Thyroid gland (tissue), 4 donors: Measurements from ENCODE around the gene NKAP. TPM values are rescaled to one million over a fixed set of nuclear protein-coding genes. Genes with fewer than 3 reads are reported as not detected.

ENCODE experiments used
- DNase-seq, 2 donors: peaks; one replicate each; pipeline ENCODE4 v3.0.0-alpha.2; 2019
- H3K27ac ChIP-seq, 3 donors: fragments of 200-600 bp; sonication (generic); 1 replicate in 2 of 3; 2 replicates in 1 of 3; pipeline ENCODE4 v1.5.1; 2016 to 2019; ENCODE audit warnings: mild to moderate bottlenecking in 1 of 3, moderate library complexity in 1 of 3
- H3K27me3 ChIP-seq: fragments of 200-600 bp; sonication (generic); one replicate; pipeline ENCODE4 v1.5.1; 2019
- H3K36me3 ChIP-seq, 2 donors: fragments of 200-600 bp; sonication (generic); one replicate each; pipeline ENCODE4 v1.5.1; 2016 to 2019
- H3K4me1 ChIP-seq, 2 donors: fragments of 200-600 bp; sonication (generic); one replicate each; pipeline ENCODE4 v1.5.1; 2017 to 2019
- H3K4me3 ChIP-seq, 3 donors: fragments of 200-600 bp; sonication (generic); replicated peaks in 1 of 3; 1 replicate in 2 of 3; 2 replicates in 1 of 3; pipeline ENCODE4 v1.5.1; 2016; ENCODE audit warnings: mild to moderate bottlenecking in 1 of 3
- H3K9me3 ChIP-seq: fragments of 200-600 bp; sonication (generic); one replicate; pipeline ENCODE4 v1.5.1; 2017
- POLR2A ChIP-seq, 2 donors: fragments of 450-650 bp; IDR thresholded peaks; one replicate each; pipeline ENCODE4 v1.6.1; 2017; ENCODE audit warnings: antibody characterized with exemption in 2 of 2, mild to moderate bottlenecking in 2 of 2, moderate library complexity in 1 of 2
- WGBS, 2 donors: methylation state at CpG; one replicate each; pipeline ENCODE4 v1.1.5; 2017; 5-methylcytosine and 5-hydroxymethylcytosine counted together
- intact Hi-C: fragments of 100-400 bp; cut with DNase I; formaldehyde crosslinking; loops from one replicate; pipeline ENCODE4 v1.15.1; 2023
- total RNA-seq, 4 donors: library from RNA; depleted of rRNA; stranded (reverse); fragments of >200 nt; gene quantifications; one replicate each; pipeline ENCODE4 v1.2.3, GENCODE V29; 2016
- TF ChIP-seq, protein P1 (sequence below), 6 experiments: fragments of 200-600 bp in 3 of 6; fragments of 450-650 bp in 3 of 6; sonication (generic) in 3 of 6; IDR thresholded peaks; one replicate each; pipeline ENCODE4 v1.5.1; 2016 to 2019; ENCODE audit warnings: antibody characterized with exemption in 6 of 6, mild to moderate bottlenecking in 2 of 6, inconsistent platforms in 1 of 6, moderate library complexity in 1 of 6

Gene NKAP
- total RNA-seq, 4 donors from 2014 or later: 5.9 to 13.7 (median 8.1) TPM

DNA sequence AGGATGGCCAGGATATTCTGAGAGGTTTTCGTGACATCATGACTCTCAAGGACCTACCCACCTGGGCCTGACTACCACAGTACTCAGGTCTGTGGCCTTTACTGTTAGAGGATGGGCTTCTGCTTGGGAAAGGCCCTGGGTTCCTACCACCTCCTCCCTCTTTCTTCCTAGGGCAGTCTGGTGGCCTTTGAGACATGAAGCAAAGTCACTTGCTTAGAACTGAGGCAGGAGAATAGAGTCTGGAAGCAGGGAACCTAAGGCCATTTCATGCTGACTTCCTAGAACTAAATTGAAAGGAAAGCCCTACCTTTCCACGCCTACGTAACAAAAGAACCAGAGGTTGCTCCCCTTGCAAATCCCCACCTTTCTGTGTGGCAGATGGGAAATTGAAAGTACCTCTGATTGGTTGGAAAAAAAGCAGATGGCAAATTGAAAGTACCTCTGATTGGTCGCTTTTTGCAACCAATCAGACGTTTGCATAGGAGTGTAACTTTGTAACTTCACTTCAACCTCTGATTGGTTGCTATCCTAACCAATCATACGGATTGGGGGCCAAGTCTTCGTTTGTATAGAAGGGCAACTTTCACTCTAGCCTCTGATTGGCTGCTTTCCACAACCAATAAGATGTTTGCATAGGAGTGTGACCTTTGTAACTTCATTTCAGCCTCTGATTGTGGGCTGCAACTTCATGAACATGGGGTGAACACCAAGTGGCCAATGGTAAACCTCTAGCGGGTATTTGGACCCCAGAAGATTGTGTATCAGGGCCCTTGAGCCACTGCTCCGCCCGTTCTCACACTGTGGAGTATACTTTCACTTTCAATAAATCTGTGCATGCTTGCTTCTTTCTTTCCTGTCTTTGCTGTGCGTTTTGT, 57.8 kb downstream of the NKAP start:
- intact Hi-C loops: no loop called here
- WGBS, 2 donors: 81 to 87% methylated on average over 10 of the region's 11 CpGs
- no peaks in the 10 kb centered on the region for H3K36me3 ChIP-seq
- TF ChIP-seq POLR2A (IDR thresholded peaks at IDR 0.05): no peak
- TF ChIP-seq, protein P1, sequence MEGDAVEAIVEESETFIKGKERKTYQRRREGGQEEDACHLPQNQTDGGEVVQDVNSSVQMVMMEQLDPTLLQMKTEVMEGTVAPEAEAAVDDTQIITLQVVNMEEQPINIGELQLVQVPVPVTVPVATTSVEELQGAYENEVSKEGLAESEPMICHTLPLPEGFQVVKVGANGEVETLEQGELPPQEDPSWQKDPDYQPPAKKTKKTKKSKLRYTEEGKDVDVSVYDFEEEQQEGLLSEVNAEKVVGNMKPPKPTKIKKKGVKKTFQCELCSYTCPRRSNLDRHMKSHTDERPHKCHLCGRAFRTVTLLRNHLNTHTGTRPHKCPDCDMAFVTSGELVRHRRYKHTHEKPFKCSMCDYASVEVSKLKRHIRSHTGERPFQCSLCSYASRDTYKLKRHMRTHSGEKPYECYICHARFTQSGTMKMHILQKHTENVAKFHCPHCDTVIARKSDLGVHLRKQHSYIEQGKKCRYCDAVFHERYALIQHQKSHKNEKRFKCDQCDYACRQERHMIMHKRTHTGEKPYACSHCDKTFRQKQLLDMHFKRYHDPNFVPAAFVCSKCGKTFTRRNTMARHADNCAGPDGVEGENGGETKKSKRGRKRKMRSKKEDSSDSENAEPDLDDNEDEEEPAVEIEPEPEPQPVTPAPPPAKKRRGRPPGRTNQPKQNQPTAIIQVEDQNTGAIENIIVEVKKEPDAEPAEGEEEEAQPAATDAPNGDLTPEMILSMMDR (IDR thresholded peaks at IDR 0.05): no peak
- no peaks in the 10 kb centered on the region for H3K4me1 ChIP-seq
- DNase-seq: no peak
- no peaks in the 10 kb centered on the region for H3K9me3 ChIP-seq
- H3K27ac ChIP-seq: no peak overlapping the region
- H3K27me3 ChIP-seq: no peaks in the 10 kb centered on the region
- no peak overlapping the region for H3K4me3 ChIP-seq

DNA sequence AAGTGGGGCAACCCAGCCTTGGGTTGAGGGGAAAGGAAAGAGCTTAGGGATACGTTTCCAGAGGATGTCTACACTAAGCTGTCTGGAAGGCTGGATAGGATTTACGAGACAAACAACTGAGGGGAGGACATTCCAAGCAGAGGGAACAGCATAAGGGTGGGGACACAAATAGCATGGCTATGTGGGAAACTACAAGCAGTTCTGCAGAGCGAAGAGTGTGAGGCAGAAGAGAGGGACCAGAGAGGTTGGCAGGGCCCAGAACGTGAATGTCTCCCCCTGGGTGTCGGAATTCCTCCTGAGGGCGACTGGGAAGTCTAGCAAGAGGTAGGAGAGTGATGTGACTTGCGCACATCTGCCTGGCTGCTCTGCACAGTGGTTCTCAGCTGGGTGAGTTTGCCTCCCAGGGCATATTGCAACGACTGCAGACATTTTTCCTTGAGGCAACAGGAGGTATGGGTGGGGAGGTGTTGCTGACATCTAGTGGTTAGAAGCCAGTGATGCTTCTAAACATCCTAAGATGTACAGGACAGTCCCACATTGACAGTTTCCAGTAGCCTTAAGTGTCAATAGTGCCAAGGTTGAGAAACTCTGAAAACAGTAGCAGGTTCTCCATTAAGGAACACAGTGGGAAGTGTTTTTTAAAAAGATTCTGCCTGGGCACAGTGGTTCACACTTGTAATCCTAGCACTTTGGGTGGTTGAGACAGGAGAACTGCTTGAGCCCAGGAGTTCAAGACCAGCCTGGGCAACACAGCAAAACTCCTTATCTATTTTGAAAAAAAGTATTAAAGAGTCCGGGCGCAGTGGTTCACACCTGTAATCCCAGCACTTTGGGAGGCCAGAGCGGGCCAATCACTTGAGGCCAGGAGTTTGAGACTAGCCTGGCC, 62.8 kb downstream of the NKAP start:
- Histone ChIP-seq H3K36me3 (no peaks in the 10 kb centered on the region), H3K27ac (no peak overlapping the region), H3K4me3 (no peak overlapping the region), H3K9me3 (no peaks in the 10 kb centered on the region), H3K4me1 (no peaks in the 10 kb centered on the region), H3K27me3 (no peaks in the 10 kb centered on the region)
- WGBS, 2 donors: 58 to 66% methylated on average over 8 to 11 of the region's 11 CpGs
- DNase-seq: peak; percentile 10 to 13
- intact Hi-C loops: no loop called here
- TF ChIP-seq, protein P1 (IDR thresholded peaks at IDR 0.05): peak in 5 of 6 experiments; percentile 36 to 52 (median 46)
- TF ChIP-seq POLR2A (IDR thresholded peaks at IDR 0.05): no peak

DNA sequence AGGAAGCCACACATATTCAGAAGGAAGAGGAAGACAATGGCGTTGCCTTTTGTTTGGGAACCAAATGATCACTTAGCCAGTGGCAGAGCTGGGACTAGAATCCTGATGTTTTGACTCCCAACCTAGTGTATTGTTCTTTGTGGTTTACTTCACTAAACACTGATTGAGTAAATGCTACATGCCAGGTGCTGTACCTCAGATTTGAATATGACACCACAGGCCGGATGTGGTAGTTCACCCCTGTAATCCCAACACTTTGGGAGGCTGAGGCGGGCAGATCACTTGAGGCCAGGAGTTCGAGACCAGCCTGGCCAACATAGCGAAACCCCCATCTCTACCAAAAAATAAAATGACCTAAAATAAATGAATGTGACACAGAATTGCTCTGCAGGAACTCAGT, 63.5 kb downstream of the NKAP start:
- Histone ChIP-seq H3K27me3 (no peaks in the 10 kb centered on the region), H3K36me3 (no peaks in the 10 kb centered on the region), H3K27ac (no peak overlapping the region), H3K4me3 (no peak overlapping the region), H3K9me3 (no peaks in the 10 kb centered on the region), H3K4me1 (no peaks in the 10 kb centered on the region)
- 88 to 90% methylated on average over 5 of the region's 5 CpGs for WGBS, 2 donors
- no peak for DNase-seq
- TF ChIP-seq POLR2A (IDR thresholded peaks at IDR 0.05): no peak
- TF ChIP-seq, protein P1 (IDR thresholded peaks at IDR 0.05): no peak
- intact Hi-C loops: no loop called here

DNA sequence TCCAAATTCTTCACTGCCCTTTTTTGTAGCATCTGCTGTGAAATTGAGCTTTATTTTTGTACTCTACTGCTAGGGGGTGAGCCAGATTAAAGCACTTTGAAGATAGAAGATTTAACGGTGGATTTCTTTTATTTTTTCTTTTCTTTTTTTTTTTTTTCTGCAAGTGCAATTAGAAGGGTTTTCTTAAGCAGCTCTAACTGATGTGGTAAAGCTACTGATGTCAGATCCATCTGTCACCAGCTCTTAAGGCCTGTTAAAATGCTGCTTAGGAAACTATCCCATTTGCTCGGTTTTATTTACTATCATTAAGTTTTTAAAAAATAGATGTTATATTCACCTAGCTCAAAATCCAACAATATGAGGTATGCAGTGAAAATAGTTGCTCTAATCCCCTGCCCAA, 64.8 kb downstream of the NKAP start:
- Histone ChIP-seq H3K4me3 (no peak overlapping the region), H3K36me3 (no peaks in the 10 kb centered on the region), H3K27ac (no peak overlapping the region), H3K4me1 (no peaks in the 10 kb centered on the region), H3K9me3 (no peaks in the 10 kb centered on the region), H3K27me3 (no peaks in the 10 kb centered on the region)
- 59 to 84% methylated on average over 2 of the region's 2 CpGs for WGBS, 2 donors
- intact Hi-C loops: no loop called here
- TF ChIP-seq, protein P1 (IDR thresholded peaks at IDR 0.05): no peak
- TF ChIP-seq POLR2A (IDR thresholded peaks at IDR 0.05): no peak
- DNase-seq: no peak
